NCI-H2029 treated with DMSO at 0.1 percent for 48 hours (cell line): Measurements from ENCODE around the gene LCN10.

Experiments used
- DNase-seq: peaks from one replicate; lab custom pipeline; 2025; lab: John Stamatoyannopoulos, UW

LCN10 gene

GRCh38 chr9:136754626-136755301, 12.0 kb upstream of the LCN10 start:
- DNase-seq, result no peak

DNA sequence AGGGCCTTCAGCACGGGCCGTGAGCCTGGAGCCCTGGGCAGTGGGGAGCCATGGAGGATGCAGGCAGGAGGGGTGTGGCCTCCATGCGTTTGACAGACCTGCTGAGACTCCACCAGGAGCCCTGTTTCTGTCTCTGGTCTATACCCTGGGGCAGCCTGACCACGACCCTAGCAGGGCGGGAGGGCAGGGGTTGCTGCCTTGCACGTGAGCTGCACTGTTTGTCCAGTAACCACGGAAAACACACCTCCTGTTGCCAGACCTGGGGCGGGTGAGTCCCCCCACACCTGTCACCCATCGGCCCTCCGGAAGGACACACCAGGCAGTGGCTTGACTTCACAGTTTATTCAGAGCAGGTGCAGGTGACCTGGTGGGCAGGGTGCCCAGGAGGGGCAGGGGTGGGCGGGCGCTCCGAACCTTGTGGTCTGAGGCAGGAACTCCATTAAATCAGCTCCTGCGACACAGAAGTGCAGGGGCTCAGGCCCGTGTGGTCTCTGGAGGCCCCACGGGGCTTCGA, 11.4 kb upstream of the LCN10 start:
- peak; percentile 42 for DNase-seq

GRCh38 chr9:136753371-136754058, 10.8 kb upstream of the LCN10 start:
- DNase-seq, result no peak

- DNase-seq, result no peak
These were observed 9.1 kb upstream of the LCN10 start for GRCh38 chr9:136751814-136752213.

DNA sequence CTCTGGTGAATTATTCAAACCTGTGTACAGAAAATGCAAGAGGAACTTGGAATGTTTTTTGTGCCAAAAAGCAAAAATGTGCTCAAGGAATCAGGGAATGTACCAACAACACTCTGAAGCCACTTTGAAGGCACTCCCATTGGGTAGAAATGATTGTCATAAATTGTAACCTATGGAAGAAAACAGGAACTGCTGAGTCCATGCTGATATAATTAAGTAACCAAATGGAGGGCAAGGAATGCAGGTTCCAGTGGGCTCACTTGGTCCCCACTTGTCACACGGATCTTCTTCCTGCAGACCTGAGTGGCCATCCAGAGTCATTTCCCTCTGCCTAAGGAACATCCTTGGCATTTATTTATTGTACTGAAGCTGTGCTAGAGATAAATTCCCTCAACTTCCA, 8.5 kb upstream of the LCN10 start:
- DNase-seq, result no peak

DNA sequence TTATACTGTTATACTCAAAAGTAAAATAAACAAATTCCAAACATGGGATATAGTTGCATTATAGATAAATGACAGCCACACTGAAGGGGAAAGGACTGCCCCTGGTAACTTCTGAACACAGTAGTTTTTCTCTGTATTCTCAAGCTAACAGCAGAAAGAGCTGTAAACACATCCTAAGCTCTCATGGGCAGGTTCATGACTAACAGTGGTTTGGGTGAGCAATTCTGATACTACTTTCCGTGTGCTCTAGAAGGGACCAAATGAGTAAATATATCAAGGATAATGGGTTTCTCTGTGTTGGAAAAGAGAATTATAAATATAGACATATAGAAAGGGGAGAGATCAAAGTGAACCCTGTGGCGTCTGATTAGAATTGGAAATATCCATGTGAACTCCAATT, 7.8 kb upstream of the LCN10 start:
- DNase-seq, result no peak

DNA sequence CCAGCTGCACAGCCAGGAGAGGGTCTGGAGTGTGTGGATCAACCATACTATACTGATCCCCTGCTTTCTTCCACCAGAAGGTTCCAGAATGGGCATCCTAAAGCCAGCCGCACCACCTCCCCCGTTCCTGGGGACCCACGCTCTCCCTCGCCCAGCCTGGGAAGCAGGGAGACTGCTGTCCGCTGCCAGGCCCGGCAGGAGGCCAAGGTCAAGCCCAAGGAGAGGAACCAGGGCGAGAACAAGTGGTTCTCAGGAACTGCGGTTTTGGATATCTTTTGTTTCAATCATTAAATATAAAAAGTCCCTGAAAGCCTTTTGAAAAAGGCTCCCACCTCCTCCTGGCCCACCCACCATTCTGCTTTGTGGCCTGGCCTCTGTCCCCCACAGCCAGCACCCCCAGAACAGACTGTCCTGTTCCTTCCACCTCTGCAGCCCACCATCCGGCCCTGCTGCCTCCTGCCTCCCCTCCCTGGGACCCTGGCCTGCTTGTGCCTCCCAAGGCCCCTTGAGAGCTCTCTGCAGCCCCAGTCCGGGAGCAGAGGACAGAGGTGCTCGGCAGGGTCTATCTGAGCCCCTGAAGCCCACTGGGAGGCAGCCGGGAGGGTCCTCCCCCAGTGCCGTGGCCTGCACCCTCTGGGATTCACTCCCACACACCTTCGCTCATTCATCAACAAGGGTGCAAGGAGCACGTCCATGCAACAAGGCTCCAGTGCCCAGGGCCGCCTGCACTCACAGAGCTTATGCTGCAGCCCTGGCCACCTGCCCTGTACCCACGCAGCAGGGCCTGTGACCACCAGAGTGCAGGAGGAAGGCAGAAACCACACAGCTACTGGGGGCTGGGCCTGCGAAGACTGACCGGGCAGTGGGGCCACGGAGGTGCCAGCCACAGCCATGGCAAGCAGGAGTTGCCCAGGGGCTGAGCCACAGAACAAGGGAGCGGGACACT, 6.2 kb upstream of the LCN10 start:
- DNase-seq, result no peak

DNA sequence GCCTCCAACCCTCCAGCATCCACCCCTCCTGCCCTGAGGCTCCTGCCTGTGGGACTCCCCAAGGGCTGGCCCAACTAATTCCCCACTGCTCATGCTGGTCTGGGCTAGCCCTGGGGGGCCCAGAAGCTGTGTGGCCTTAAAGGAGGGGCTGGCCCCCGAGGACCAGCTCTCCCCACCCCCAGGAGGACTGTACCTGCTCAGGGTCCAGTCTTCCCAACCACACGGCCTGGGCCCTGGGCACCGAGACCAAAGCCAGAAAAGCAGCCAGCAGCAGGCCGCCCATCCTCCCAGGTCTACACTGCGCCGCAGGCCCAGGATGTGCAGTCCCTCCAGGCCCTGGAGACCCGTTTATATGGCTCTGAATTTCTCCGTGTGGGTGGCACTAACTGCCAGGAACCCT, 5.5 kb upstream of the LCN10 start, which contains the start of gene LCN6:
Gene LCN6, minus strand, starts transcription at position 325 of the 400 bp plus-strand sequence. Its CDS starts 42 bp downstream, at position 283.
- DNase-seq, result no peak

- no peak for DNase-seq
These were observed 4.7 kb upstream of the LCN10 start for GRCh38 chr9:136747161-136748060.

GRCh38 chr9:136746621-136747020, 3.9 kb upstream of the LCN10 start:
- no peak for DNase-seq

DNA sequence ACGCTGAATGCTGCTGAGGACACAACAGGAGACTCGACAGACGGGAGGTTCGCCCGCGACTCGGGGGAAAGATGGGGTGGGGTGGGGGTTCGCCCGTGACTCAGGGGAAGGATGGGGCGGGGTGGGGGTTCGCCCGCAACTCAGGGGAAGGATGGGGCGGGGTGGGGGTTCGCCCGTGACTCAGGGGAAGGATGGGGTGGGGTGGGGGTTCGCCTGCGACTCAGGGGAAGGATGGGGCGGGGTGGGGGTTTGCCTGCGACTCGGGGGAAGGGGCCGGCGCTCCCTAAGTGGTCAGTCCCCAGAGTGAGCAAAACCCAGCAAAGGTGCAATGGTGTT, 3.4 kb upstream of the LCN10 start:
- no peak for DNase-seq

DNA sequence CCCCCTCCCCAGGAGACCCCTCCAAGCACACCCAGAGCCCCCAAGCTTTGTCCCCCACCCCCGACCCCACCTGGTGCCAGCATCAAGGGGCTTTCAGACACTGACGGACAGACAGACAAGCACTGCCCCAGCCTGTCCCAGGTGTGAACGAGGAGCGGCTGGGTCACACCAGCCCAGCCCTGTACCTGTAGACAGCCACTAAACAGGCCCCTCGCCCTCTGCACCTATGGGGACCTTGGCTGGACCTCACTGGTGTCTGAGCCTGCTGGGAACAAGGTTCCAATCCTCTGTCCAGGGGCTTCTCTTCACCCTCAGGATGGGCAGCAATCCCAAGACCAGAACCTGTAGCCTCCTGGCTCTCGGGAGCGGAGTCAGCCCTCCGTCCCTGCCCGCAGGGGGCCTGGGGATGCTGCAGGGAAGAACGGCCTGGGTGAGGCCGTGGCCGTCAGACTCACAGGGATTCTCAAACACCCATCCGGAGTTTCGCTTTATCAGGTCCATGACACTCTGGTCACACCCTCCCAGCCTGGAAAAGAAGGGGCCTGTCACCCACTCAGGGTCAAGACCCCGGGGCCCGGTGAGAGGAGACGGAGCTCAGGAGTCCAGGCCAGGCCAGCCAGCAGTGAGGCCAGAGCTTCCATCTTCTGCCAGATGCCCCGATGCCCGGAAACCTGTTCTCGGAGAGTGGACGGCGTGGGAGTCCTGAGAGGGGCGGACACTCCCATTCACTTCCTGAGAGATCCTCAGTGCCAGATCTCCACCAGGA, 2.8 kb upstream of the LCN10 start:
- DNase-seq, result no peak

DNA sequence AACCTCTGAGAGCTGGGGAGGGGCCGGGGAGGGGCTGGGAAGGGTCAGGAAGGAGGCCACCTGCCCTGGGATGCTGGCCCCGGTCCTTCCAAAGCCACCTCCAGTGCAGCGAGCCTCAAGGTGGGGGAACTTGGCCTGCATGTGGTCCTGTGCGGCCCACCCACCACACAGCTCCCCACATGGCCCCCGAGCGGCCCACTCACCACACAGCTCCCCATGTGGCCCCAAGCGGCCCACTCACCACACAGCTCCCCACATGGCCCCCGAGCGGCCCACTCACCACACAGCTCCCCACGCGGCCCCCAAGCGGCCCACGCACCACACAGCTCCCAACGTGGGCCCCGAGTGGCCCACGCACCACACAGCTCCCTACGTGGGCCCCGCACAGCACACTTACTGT, 2.0 kb upstream of the LCN10 start:
- no peak for DNase-seq

GRCh38 chr9:136743639-136744211, 985 bp upstream of the LCN10 start:
- no peak for DNase-seq

DNA sequence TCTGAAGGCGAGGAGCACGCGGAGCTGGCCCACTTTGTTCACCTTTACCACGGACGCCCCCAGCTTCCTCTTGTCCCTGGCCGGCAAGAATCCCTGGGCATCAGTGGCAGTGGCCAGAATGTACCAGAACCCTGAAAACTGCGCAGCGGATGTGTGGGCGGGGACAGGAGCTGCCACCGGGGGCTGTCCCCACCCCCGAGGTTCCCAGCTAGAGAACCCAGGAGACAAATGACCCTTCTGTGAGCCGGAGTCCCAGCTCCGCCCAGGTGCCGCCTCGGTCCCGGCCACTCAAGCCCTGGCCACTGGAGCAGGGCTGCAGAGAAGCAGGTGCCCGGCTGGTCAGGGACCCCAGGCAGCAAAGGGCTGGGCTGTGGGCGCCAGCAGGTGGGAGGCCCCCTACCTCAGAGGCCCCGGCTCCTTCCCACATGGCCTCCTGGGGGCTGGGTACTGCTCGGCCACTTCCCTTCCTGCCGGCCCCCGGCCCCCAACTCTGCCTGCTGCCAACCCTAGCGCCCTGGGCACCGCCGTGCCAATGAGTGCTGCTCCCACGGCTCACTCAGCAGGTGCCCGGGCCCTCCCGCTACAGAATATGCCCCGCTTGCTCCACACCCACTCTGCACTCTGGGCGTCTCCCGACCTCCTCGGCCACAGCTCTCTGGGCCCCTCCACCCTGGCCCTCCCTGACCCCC, 713 bp downstream of the LCN10 start:
- DNase-seq, result no peak

- no peak for DNase-seq
These were observed 1.5 kb downstream of the LCN10 start for GRCh38 chr9:136740971-136741882.

DNA sequence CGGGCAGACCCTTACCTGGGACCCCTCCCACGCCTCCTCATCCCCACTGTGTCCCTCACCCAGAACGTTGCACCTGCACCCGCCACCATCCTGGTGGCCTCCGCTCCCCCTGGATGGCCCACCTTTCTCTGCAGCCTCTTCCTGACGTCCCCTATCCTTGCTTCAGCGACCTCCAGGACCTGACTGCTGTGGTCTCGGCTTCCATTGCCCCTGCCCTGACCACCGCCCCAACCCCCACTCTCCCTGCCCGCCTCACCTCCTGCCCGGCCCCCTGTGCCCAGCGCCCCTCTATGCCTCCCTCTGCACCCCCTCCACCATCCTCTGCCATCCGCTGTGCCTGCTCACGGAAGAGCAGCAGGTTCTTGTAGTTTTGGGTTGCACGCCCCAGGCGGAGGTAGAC, 2.2 kb downstream of the LCN10 start:
- no peak for DNase-seq

DNA sequence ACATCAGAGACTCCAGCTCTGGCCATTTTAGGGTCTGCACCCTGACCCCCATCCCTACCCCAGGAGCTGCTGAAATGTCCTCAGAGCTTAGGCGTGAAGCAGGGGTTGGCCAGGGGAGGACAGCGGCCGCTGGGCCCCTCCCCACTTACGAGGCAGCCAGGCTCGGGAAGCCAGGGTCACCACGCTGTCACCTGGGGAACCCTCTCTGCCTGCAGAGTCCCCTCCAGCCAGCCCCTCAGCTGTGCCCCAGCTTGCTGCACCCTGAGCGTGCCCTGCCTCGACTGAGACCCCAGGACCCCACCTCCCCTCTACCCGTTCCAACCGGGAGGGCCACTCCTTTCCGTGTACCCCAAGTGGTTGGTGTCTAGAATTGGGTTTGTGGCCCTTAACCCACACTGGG, 2.7 kb downstream of the LCN10 start:
- no peak for DNase-seq

- no peak for DNase-seq
These were observed 3.2 kb downstream of the LCN10 start for GRCh38 chr9:136739509-136739908.
